Mammary epithelial cell (primary cell): ENCODE measurements around the gene ZNF622.

Experiments used
- CTCF ChIP-seq, 2 donors: IDR thresholded peaks in 1 of 2; conservative IDR thresholded peaks in 1 of 2; 2 replicates each; pipeline ENCODE4 v1.5.1; 2011 to 2012; ENCODE audit warnings: inconsistent platforms in 2 of 2, low read length in 2 of 2, mild to moderate bottlenecking in 2 of 2, control low read depth in 1 of 2, low read depth in 1 of 2; ENCODE audit not compliant: insufficient read depth in 1 of 2; ENCODE audit errors: extremely low read depth in 1 of 2
- EZH2 ChIP-seq: IDR thresholded peaks from 2 replicates; pipeline ENCODE4 v1.6.1; 2012; ENCODE audit warnings: low read length, inconsistent platforms, borderline replicate concordance

DNA sequence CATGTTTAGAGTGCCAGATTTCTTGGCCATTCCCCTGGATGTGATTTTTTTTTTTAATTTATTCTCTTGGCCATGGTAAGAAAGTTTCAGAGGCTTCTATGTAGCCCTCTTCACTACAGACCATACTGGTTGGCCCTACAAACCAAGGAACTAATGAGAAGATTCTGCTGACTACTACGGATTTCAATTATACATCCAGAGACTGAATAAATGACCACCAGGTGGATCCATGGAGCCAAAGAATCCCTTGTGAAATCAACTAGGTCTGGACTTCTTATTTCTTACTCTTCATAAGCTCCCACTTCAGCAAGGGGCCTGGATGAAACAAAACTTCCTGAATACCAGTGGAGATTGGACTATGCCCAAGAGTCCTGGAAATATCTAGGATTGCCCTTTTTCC is 27.6 kb downstream of the ZNF622 start:
- TF ChIP-seq EZH2 (no peak), CTCF (conservative IDR thresholded peaks at IDR 0.05 in 1 of 2, IDR thresholded peaks at IDR 0.05 in 1 of 2; ENCODE audit: extremely low read depth in 1 of 2, insufficient read depth in 1 of 2, low read depth in 1 of 2, low read length in 2 of 2) (peak; percentile 10 to 22)
